Measurements from ENCODE around the gene ARHGAP9. TPM values are rescaled to one million over a fixed set of nuclear protein-coding genes. Genes with fewer than 3 reads are reported as not detected.
"Not testable (repeated sequence)": the region's sequence is repeated elsewhere in the genome, so short reads cannot be mapped to it uniquely, and the experiment has no call there.

The ARHGAP9 gene
- total and polyA plus RNA-seq, 2 experiments from 2014 or later = 0.11 to 0.61 TPM

DNA sequence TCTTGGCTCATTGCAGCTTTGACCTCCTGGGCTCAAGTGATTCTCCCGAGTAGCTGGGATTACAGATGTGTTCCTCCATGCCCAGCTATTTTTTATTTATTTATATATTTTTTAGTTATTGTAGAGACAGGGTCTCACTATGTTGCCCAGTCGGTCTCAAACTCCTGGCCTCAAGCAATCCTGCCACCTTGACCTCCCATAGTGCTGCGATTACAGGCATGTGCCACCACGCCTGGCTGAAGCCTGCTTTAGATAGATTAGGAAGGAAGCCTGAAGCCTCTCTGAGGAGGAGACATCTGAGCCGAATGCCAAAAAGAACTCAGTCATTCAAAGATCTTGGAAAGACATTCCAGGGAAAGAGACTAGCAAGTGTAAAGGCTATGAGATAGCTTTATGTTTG, 34.9 kb downstream of the ARHGAP9 start:
- DNase-seq = no peak
- H3K9me3 ChIP-seq (ENCODE audit: low read depth) = no peaks in the 10 kb centered on the region
- H2AFZ ChIP-seq = no peak overlapping the region
- no peaks in the 10 kb centered on the region for H3K9me2 ChIP-seq (ENCODE audit: insufficient read depth)
- no peaks in the 10 kb centered on the region for H4K20me1 ChIP-seq (ENCODE audit: insufficient read depth)
- WGBS, 2 experiments (ENCODE audit: low coverage in 1 of 2, low lambda C conversion rate in 2 of 2, missing lambda C conversion rate in 2 of 2) = 79 to 84% methylated on average over 5 of the region's 5 CpGs
- H3F3A ChIP-seq (ENCODE audit: insufficient read depth) = no peaks in the 10 kb centered on the region
- H3K9ac ChIP-seq = no peak overlapping the region
- no peak overlapping the region for H3K27ac ChIP-seq
- in situ Hi-C loops (cut with MboI) = loop anchor here (10.0 kb wide), 1 partner anchor 130 kb away; no protein-coding TSS in a partner anchor
- no peaks in the 10 kb centered on the region for H3K4me1 ChIP-seq (ENCODE audit: insufficient read depth)
- H3K27me3 ChIP-seq (replicated peaks; ENCODE audit: insufficient read depth) = no peaks in the 10 kb centered on the region
- H3K4me2 ChIP-seq (ENCODE audit: unreplicated experiment) = no peak overlapping the region
- H3K36me3 ChIP-seq (ENCODE audit: low read depth) = no peaks in the 10 kb centered on the region
- H3K4me3 ChIP-seq = no peak overlapping the region
- TF ChIP-seq EZH2phosphoT487 (IDR thresholded peaks at IDR 0.05; ENCODE audit: insufficient read depth, low read depth) (no peak), EZH2 (IDR thresholded peaks at IDR 0.05; ENCODE audit: insufficient read depth, poor library complexity, severe bottlenecking) (no peak)
- H3K79me2 ChIP-seq (ENCODE audit: insufficient read depth) = no peaks in the 10 kb centered on the region

DNA sequence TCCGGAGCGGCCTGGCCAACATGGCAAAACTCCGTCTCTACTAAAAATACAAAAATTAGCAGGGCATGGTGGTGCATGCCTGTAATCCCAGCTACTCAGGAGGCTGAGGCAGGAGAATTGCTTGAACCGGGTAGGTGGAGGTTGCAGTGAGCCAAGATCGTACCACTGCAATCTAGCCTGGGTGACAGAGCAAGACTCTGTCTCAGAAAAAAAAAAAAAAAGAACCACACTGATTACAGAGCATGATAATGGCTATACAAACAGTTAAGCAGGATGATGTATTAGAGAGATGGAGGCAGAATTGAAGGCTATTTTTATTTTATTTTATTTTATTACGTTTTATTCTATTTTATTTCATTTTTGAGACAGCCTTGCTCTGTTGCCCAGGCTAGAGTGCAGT, 35.3 kb downstream of the ARHGAP9 start:
- not testable (repeated sequence) for H3F3A ChIP-seq (ENCODE audit: insufficient read depth); H3K9me3 ChIP-seq (ENCODE audit: low read depth); H3K4me2 ChIP-seq (ENCODE audit: unreplicated experiment); H4K20me1 ChIP-seq (ENCODE audit: insufficient read depth); H3K79me2 ChIP-seq (ENCODE audit: insufficient read depth); H3K9ac ChIP-seq; DNase-seq; H2AFZ ChIP-seq; H3K9me2 ChIP-seq (ENCODE audit: insufficient read depth); H3K27me3 ChIP-seq (replicated peaks; ENCODE audit: insufficient read depth); H3K4me1 ChIP-seq (ENCODE audit: insufficient read depth); H3K36me3 ChIP-seq (ENCODE audit: low read depth); H3K4me3 ChIP-seq; H3K27ac ChIP-seq
- WGBS, 2 experiments (ENCODE audit: low coverage in 1 of 2, low lambda C conversion rate in 2 of 2, missing lambda C conversion rate in 2 of 2) = 72 to 76% methylated on average over 6 of the region's 6 CpGs
- in situ Hi-C loops (cut with MboI) = loop anchor here (10.0 kb wide), 1 partner anchor 130 kb away; no protein-coding TSS in a partner anchor

DNA sequence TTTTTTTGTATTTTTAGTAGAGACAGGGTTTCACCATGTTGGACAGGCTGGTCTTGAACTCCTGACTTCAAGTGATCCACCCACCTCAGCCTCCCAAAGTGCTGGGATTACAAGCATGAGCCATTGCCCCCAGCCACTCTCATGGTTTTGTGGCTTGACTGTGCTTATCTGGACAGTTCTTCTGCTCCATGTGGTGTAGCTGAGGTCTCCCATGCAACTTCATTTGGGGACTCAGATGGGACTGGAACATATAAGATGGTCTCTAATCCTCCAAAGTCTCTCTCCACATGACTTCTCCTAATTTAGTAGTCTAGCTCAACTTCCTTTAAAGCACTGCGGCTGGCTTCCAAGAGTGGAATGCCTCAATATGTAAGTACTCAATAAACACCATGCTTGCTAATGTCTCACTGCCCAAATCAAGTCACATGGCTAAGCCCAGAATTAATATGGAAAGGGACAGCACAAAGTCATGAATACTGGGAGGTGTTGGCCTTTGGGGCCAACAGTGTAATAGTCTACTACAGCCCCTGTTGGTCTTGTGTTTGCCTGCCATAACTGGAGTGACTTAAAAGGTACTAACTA, 37.7 kb downstream of the ARHGAP9 start:
- H3K9ac ChIP-seq = no peak overlapping the region
- H3K4me2 ChIP-seq (ENCODE audit: unreplicated experiment) = no peak overlapping the region
- H3K36me3 ChIP-seq (ENCODE audit: low read depth) = no peaks in the 10 kb centered on the region
- no peaks in the 10 kb centered on the region for H3K27me3 ChIP-seq (replicated peaks; ENCODE audit: insufficient read depth)
- no peak overlapping the region for H2AFZ ChIP-seq
- H3K4me3 ChIP-seq = no peak overlapping the region
- H3K9me2 ChIP-seq (ENCODE audit: insufficient read depth) = no peaks in the 10 kb centered on the region
- WGBS, 2 experiments (ENCODE audit: low coverage in 1 of 2, low lambda C conversion rate in 2 of 2, missing lambda C conversion rate in 2 of 2) = 0% methylated on average over 1 of the region's 1 CpG
- no peaks in the 10 kb centered on the region for H3K79me2 ChIP-seq (ENCODE audit: insufficient read depth)
- in situ Hi-C loops (cut with MboI) = loop anchor here (10.0 kb wide), 1 partner anchor 127 kb away; no protein-coding TSS in a partner anchor
- H4K20me1 ChIP-seq (ENCODE audit: insufficient read depth) = no peaks in the 10 kb centered on the region
- H3K27ac ChIP-seq = no peak overlapping the region
- DNase-seq = no peak
- H3K9me3 ChIP-seq (ENCODE audit: low read depth) = no peaks in the 10 kb centered on the region
- no peaks in the 10 kb centered on the region for H3K4me1 ChIP-seq (ENCODE audit: insufficient read depth)
- H3F3A ChIP-seq (ENCODE audit: insufficient read depth) = no peaks in the 10 kb centered on the region
- TF ChIP-seq EZH2 (IDR thresholded peaks at IDR 0.05; ENCODE audit: insufficient read depth, poor library complexity, severe bottlenecking) (no peak), EZH2phosphoT487 (IDR thresholded peaks at IDR 0.05; ENCODE audit: insufficient read depth, low read depth) (no peak)

DNA sequence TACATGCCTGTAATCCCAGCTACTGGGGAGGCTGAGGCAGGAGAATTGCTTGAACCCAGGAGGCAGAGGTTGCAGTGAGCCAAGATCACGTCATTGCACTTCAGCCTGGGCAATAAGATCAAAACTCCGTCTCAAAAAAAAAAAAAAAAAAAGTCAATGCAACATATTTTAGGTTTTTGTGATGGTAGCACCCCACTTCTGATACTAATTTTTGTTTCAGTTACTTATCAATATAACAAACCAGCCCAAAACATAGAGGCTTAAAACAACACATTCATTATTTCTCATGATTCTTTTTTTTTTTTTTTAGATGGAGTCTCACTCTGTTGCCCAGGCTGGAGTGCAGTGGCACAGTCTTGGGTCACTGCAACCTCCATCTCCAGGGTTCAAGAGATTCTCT, 38.3 kb downstream of the ARHGAP9 start:
- not testable (repeated sequence) for H3K4me3 ChIP-seq; H3K9ac ChIP-seq; DNase-seq; H4K20me1 ChIP-seq (ENCODE audit: insufficient read depth); H3K27ac ChIP-seq; H3K9me3 ChIP-seq (ENCODE audit: low read depth); H3K27me3 ChIP-seq (replicated peaks; ENCODE audit: insufficient read depth); H3F3A ChIP-seq (ENCODE audit: insufficient read depth); H2AFZ ChIP-seq; H3K79me2 ChIP-seq (ENCODE audit: insufficient read depth); H3K9me2 ChIP-seq (ENCODE audit: insufficient read depth); H3K4me2 ChIP-seq (ENCODE audit: unreplicated experiment); H3K36me3 ChIP-seq (ENCODE audit: low read depth); H3K4me1 ChIP-seq (ENCODE audit: insufficient read depth)
- in situ Hi-C loops (cut with MboI) = loop anchor here (10.0 kb wide), 1 partner anchor 127 kb away; no protein-coding TSS in a partner anchor
- 41 to 47% methylated on average over 2 of the region's 2 CpGs for WGBS, 2 experiments (ENCODE audit: low coverage in 1 of 2, low lambda C conversion rate in 2 of 2, missing lambda C conversion rate in 2 of 2)

DNA sequence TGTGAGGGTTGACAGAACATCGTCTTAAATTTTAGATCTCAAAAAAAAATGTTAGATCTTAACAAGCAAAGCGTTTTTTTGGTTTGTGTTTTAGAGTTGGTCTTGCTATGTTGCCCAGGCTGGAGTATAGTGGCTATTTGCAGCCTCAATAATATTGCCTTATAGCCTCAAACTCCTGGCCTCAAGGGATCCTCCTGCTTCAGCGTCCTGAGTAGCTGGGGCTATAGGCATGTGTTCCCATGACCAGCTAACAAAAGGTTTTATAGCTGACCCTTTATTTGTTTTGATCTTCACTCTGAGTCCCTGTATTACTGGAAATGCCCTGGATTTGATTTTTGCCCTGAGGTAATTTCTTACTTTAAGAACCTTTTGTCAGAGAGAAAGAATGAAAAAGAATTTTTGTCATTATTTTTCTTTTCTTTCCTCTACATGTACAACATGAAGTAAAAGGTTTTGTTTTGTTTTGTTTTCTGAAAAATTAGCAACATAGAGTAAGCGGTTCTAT, 39.9 kb downstream of the ARHGAP9 start:
- TF ChIP-seq EZH2 (IDR thresholded peaks at IDR 0.05; ENCODE audit: insufficient read depth, poor library complexity, severe bottlenecking) (no peak), EZH2phosphoT487 (IDR thresholded peaks at IDR 0.05; ENCODE audit: insufficient read depth, low read depth) (no peak)
- Histone ChIP-seq H3K27ac (no peak overlapping the region), H3K4me3 (no peak overlapping the region), H3K36me3 (ENCODE audit: low read depth) (no peaks in the 10 kb centered on the region), H3F3A (ENCODE audit: insufficient read depth) (no peaks in the 10 kb centered on the region), H3K9me2 (ENCODE audit: insufficient read depth) (no peaks in the 10 kb centered on the region), H2AFZ (no peak overlapping the region), H3K9ac (no peak overlapping the region), H4K20me1 (ENCODE audit: insufficient read depth) (no peaks in the 10 kb centered on the region), H3K79me2 (ENCODE audit: insufficient read depth) (no peaks in the 10 kb centered on the region), H3K4me1 (ENCODE audit: insufficient read depth) (no peaks in the 10 kb centered on the region), H3K9me3 (ENCODE audit: low read depth) (no peaks in the 10 kb centered on the region), H3K4me2 (ENCODE audit: unreplicated experiment) (no peak overlapping the region), H3K27me3 (replicated peaks; ENCODE audit: insufficient read depth) (no peaks in the 10 kb centered on the region)
- in situ Hi-C loops (cut with MboI) = loop anchor here (10.0 kb wide), 1 partner anchor 125 kb away; no protein-coding TSS in a partner anchor
- DNase-seq = no peak
- WGBS, 2 experiments (ENCODE audit: low coverage in 1 of 2, low lambda C conversion rate in 2 of 2, missing lambda C conversion rate in 2 of 2) = 70 to 71% methylated on average over 4 of the region's 4 CpGs

Data from GM23248 (cell line).